Endothelial cell of umbilical vein (primary cell): ENCODE measurements around the gene MAT2B. TPM values are rescaled to one million over a fixed set of nuclear protein-coding genes. Genes with fewer than 3 reads are reported as not detected.

Experiments
- BruUV-seq: library from RNA; stranded (reverse); fragments of 400-500 nt; replicated peaks from 2 replicates; lab custom pipeline; 2021; lab: Mats Ljungman, UMichigan
- CTCF ChIA-PET: fragments of 300-600, 350-600 bp; sonication (Branson Sonifier 250); formaldehyde crosslinking; loops from one replicate; lab custom pipeline; 2021; ENCODE audit warnings: antibody characterized with exemption, inconsistent platforms; lab: Charles Lee
- POLR2A ChIA-PET: fragments of 300-600, 350-600 bp; sonication (Branson Sonifier 250); formaldehyde crosslinking; loops from one replicate; lab custom pipeline; 2021; ENCODE audit warnings: antibody characterized with exemption, inconsistent platforms; lab: Charles Lee
- DNase-seq: peaks from one replicate; pipeline ENCODE4 v3.0.0-alpha.2; 2011; ENCODE audit warnings: low read depth, low spot score
- FAIRE-seq: peaks from 2 replicates; lab custom pipeline; 2011; peaks lifted over from hg19 to GRCh38; lab: Jason Lieb, UNC
- H2AFZ ChIP-seq: 2 replicates; pipeline ENCODE4 v1.6.0; 2012; ENCODE audit warnings: low read depth, low read length, control low read depth, inconsistent platforms
- H3K27ac ChIP-seq: 2 replicates; pipeline ENCODE4 v1.5.1; 2011; ENCODE audit warnings: low read depth, mild to moderate bottlenecking, control low read depth, low read length, moderate library complexity; ENCODE audit not compliant: insufficient read depth
- H3K27me3 ChIP-seq, 2 experiments: 2 replicates each; pipeline versions ENCODE4 v1.6.0 to v1.6.1; 2011; ENCODE audit warnings: low read length in 2 of 2, mixed read lengths in 1 of 2; ENCODE audit not compliant: control insufficient read depth in 2 of 2, insufficient read depth in 2 of 2
- H3K36me3 ChIP-seq, 2 experiments: 2 replicates in 1 of 2; 3 replicates in 1 of 2; pipeline ENCODE4 v1.5.1; 2011; ENCODE audit warnings: low read length in 2 of 2, mild to moderate bottlenecking in 1 of 2, moderate library complexity in 1 of 2; ENCODE audit not compliant: control insufficient read depth in 2 of 2, insufficient read depth in 2 of 2; ENCODE audit errors: extremely low read depth in 1 of 2
- H3K4me1 ChIP-seq: 3 replicates; pipeline ENCODE4 v1.5.1; 2011; ENCODE audit warnings: mild to moderate bottlenecking, low read length; ENCODE audit not compliant: control insufficient read depth, insufficient read depth; ENCODE audit errors: extremely low read depth
- H3K4me2 ChIP-seq: 2 replicates; pipeline ENCODE4 v1.6.1; 2011; ENCODE audit warnings: low read length, control low read depth, mixed read lengths; ENCODE audit not compliant: insufficient read depth
- H3K4me3 ChIP-seq, 3 experiments: fragments of 200-600 bp in 1 of 3; sonication (generic), shearing (Covaris generic) in 1 of 3; replicated peaks in 1 of 3; 2 replicates each; pipeline ENCODE4 v1.5.1; 2011 to 2016; ENCODE audit warnings: control low read depth in 3 of 3, low read length in 3 of 3, mild to moderate bottlenecking in 2 of 3, inconsistent platforms in 1 of 3, low read depth in 1 of 3, moderate library complexity in 1 of 3; ENCODE audit not compliant: insufficient read depth in 1 of 3
- H3K79me2 ChIP-seq: 2 replicates; pipeline ENCODE4 v1.6.0; 2012; ENCODE audit warnings: low read length, inconsistent platforms; ENCODE audit not compliant: control insufficient read depth, insufficient read depth
- H3K9ac ChIP-seq: replicated peaks from 2 replicates; pipeline ENCODE3; 2011; ENCODE audit warnings: low read length, control low read depth; ENCODE audit not compliant: insufficient read depth; ENCODE audit errors: extremely low read depth
- H3K9me1 ChIP-seq: replicated peaks from 3 replicates; pipeline ENCODE4 v1.6.0; 2011; ENCODE audit warnings: mild to moderate bottlenecking, low read length; ENCODE audit not compliant: control insufficient read depth, insufficient read depth; ENCODE audit errors: extremely low read depth
- H3K9me3 ChIP-seq: replicated peaks from 2 replicates; pipeline ENCODE4 v1.5.1; 2012; ENCODE audit warnings: low read length, inconsistent platforms; ENCODE audit not compliant: control insufficient read depth, insufficient read depth
- H4K20me1 ChIP-seq: replicated peaks from 2 replicates; pipeline ENCODE3; 2011; ENCODE audit warnings: mild to moderate bottlenecking, low read length; ENCODE audit not compliant: control insufficient read depth, insufficient read depth; ENCODE audit errors: extremely low read depth
- CTCF ChIP-seq, 2 donors: IDR thresholded peaks; 1 replicate in 1 of 2; 2 replicates in 1 of 2; pipeline ENCODE4 v1.5.1; 2011; ENCODE audit warnings: low read length in 2 of 2, mild to moderate bottlenecking in 2 of 2, moderate library complexity in 2 of 2, control low read depth in 1 of 2, inconsistent platforms in 1 of 2, low read depth in 1 of 2; ENCODE audit not compliant: insufficient read depth in 1 of 2; ENCODE audit errors: extremely low read depth in 1 of 2
- EZH2 ChIP-seq: IDR thresholded peaks from 2 replicates; pipeline ENCODE4 v1.6.1; 2012; ENCODE audit warnings: borderline replicate concordance, low read depth, mild to moderate bottlenecking, moderate library complexity, low read length, inconsistent platforms; ENCODE audit not compliant: severe bottlenecking
- FOS ChIP-seq: IDR thresholded peaks from 2 replicates; pipeline ENCODE4 v1.6.1; 2011; ENCODE audit warnings: mild to moderate bottlenecking, low read length, moderate library complexity, borderline replicate concordance; ENCODE audit not compliant: insufficient read depth
- GATA2 ChIP-seq: IDR thresholded peaks from 2 replicates; pipeline ENCODE4 v1.7.0; 2011; ENCODE audit warnings: low read depth, mild to moderate bottlenecking, moderate library complexity, mixed read lengths, low read length; ENCODE audit not compliant: insufficient read length, insufficient read depth
- JUN ChIP-seq: IDR thresholded peaks from 2 replicates; pipeline ENCODE4 v1.6.1; 2011; ENCODE audit warnings: borderline replicate concordance, low read depth; ENCODE audit not compliant: insufficient read length, insufficient read depth
- MAX ChIP-seq: IDR thresholded peaks from 2 replicates; pipeline ENCODE4 v1.6.1; 2011; ENCODE audit not compliant: insufficient read depth, insufficient read length
- MYC ChIP-seq: IDR thresholded peaks from one replicate; pipeline ENCODE4 v1.6.1; 2011; ENCODE audit warnings: mild to moderate bottlenecking, low read depth, low read length
- POLR2A ChIP-seq: IDR thresholded peaks from 2 replicates; pipeline ENCODE4 v1.6.1; 2012; ENCODE audit warnings: low read depth, mild to moderate bottlenecking, control low read depth, low read length
- POLR2AphosphoS5 ChIP-seq: IDR thresholded peaks from 2 replicates; pipeline ENCODE4 v1.6.1; 2012; ENCODE audit warnings: low read depth, mild to moderate bottlenecking, control low read depth, low read length, moderate library complexity; ENCODE audit not compliant: insufficient read depth
- dilution Hi-C: fragments of 300-500 bp; cut with MboI; formaldehyde crosslinking; loops from one replicate; pipeline ENCODE4 v1.15.0; 2019; ENCODE audit warnings: low sequenced_read_pairs; ENCODE audit not compliant: extremely low pct_ligation_motif_present
- intact Hi-C: fragments of 100-400 bp; cut with micrococcal nuclease; formaldehyde crosslinking; loops from one replicate; pipeline ENCODE4 v1.10.0; 2022
- polyA plus RNA-seq, 4 experiments: library from polyadenylated mRNA; depleted of rRNA in 3 of 4; stranded (reverse) in 3 of 4; unstranded in 1 of 4; fragments of >200 nt; gene quantifications; 2 replicates each; pipeline versions ENCODE4 v1.2.1 to v1.2.3, GENCODE V29; 2011 to 2012; ENCODE audit warnings: missing spikeins in 1 of 4
- total RNA-seq: library from RNA; stranded (reverse); gene quantifications from 2 replicates; pipeline ENCODE4 v1.2.3, GENCODE V29; 2021

MAT2B gene
- total and polyA plus RNA-seq, 2 donors (not counting 3 experiments of a cell fraction or from before 2014, with no cell fraction given), result 41.5 to 101 TPM

GRCh38 chr5:163508753-163509152 lies 3.3 kb downstream of the MAT2B start:
- no peaks in the 10 kb centered on the region for H3K9me3 ChIP-seq
- FAIRE-seq, result no peak
- H3K4me1 ChIP-seq, result peaks cover 30% of the 10 kb centered on the region
- no peaks in the 10 kb centered on the region for H3K27me3 ChIP-seq
- peak overlapping the region; percentile 27 for H3K9ac ChIP-seq
- TF ChIP-seq CTCF (IDR thresholded peaks at IDR 0.05; ENCODE audit: extremely low read depth in 1 of 2, insufficient read depth in 1 of 2, low read depth in 1 of 2, low read length in 2 of 2) (no peak), EZH2 (no peak), JUN (no peak), MAX (no peak), MYC (no peak), POLR2AphosphoS5 (no peak), GATA2 (no peak), FOS (no peak), POLR2A (no peak)
- ChIA-PET CTCF (interaction anchor here (1.0 kb wide), 1 partner anchor 100 kb away, joined by 3 read pairs; no protein-coding TSS in a partner anchor), POLR2A (interaction anchor here (1.4 to 1.6 kb wide), 2 partner anchors 48 to 64 kb away, joined by 3 to 8 read pairs; partner anchors contain the start of genes HMMR and NUDCD2)
- H3K27ac ChIP-seq, result peak overlapping the region; percentile 14
- H3K4me2 ChIP-seq, result peak overlapping the region; percentile 97
- dilution Hi-C loops (no loop called here), intact Hi-C loops (loop anchor here (2.0 to 5.0 kb wide), 2 partner anchors 358 to 694 kb away; no protein-coding TSS in a partner anchor)
- peaks cover 7 to 19% of the 10 kb centered on the region in 2 experiments for H3K36me3 ChIP-seq
- peak overlapping the region in 2 of 3 experiments; percentile 10 to 28 for H3K4me3 ChIP-seq
- BruUV-seq, result no TSS peak
- peaks cover 7% of the 10 kb centered on the region for H4K20me1 ChIP-seq
- H3K9me1 ChIP-seq, result no peaks in the 10 kb centered on the region
- peaks cover 77% of the 10 kb centered on the region for H3K79me2 ChIP-seq
- no peak overlapping the region for H2AFZ ChIP-seq
- no peak for DNase-seq
